DMS114 treated with DMSO at 0.1 percent for 48 hours (cell line): ENCODE results near the gene TPSG1.

Experiments used
- DNase-seq: peaks from one replicate; lab custom pipeline; 2025; ENCODE audit not compliant: unreplicated experiment; lab: John Stamatoyannopoulos, UW

Gene TPSG1

GRCh38 chr16:1181404-1182315 lies 43.4 kb downstream of the TPSG1 start:
- DNase-seq, result no peak

DNA sequence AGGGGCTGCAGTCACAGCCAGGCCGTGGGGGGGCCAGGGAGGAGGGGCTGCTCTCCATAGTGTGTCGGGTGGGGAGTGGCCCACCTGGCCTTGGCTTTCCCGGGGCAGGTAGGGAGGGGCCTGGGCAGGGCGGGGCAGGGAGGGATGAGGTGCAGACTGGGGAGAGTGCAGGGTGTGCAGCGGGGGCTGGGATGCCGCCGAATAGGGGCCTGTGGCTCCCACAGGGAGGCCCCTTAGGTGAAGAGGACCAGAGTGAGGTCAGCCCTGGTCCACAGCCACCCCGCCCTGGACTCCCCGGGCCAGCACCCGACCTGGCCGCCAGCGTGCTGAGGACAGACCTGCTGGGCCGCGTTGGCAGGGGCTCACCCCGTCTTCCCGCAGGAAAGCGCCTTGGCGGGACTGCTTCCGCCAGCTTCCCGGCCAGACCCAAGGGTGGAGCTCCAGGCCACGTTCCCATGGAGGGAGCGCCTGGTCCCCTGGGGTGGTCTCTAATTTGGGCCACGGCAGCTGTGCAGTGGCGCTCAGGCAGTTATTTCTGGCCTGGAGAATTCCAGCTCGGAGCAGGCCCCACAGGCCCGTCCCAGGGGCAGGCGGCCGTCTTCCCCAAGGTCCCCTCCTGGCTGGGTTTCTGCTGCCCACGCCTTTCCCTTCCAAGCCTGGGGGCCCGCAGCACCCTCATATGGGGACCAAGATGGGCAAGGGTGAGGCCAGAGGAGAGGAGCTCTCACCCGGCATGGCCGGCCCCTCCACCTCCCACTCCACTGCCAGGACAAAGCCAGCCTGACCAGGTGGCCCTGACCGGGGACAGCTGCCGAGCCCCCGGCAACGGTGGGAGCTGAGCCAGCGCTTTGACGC lies 44.3 kb downstream of the TPSG1 start:
- no peak for DNase-seq

DNA sequence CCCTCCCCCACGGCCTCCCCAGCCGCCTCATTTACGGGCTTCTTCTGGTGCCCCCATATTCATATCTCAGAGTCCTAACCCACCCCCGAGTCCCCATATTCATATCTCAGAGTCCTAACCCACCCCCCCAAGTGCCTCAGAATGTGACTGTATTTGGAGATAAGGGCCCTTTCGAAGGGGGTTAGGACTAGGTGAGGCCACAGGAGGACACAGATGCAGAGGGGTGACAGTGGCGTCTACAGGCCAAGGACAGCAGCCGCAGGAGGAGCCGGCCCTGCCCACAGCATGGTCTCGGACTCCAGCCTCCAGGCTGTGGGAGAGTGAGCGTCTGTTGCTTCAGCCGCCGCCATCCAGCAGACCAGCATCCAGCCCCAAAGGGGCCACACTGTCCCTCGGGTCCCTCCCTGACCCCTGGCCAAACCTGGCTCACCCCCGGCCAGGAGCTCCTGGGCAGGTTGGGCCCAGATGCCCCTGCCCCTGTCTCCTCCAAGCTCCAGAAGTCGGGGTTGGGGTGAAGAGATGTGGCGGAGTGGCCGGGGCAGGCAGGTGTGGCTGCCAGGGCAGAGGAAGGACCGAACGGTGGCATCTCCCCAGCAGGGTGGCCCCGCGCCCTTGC lies 46.7 kb downstream of the TPSG1 start:
- DNase-seq, result no peak

- DNase-seq, result no peak
These were observed 47.3 kb downstream of the TPSG1 start for GRCh38 chr16:1177750-1178149.

DNA sequence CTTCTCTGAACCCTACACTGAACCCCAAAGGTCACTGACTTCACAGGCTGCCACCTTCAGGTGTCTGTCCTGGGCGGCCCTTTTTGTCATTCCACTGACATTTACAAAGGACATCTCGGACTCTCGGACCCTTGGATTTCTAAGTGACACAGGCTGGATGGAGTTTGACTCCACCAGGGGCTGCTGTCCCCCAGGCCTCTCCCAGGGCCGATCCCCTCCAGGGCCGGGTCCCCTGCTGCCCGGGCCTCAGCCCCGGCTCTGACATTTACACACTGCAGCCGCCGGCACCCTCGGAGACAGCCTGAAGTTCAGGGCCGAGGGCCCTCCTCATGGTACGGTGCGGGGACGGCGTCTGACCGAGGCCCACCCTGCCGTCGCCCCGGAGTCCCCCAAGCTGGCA lies 48.0 kb downstream of the TPSG1 start:
- DNase-seq, result no peak

- no peak for DNase-seq
These were observed 48.7 kb downstream of the TPSG1 start for GRCh38 chr16:1176280-1176897.

DNA sequence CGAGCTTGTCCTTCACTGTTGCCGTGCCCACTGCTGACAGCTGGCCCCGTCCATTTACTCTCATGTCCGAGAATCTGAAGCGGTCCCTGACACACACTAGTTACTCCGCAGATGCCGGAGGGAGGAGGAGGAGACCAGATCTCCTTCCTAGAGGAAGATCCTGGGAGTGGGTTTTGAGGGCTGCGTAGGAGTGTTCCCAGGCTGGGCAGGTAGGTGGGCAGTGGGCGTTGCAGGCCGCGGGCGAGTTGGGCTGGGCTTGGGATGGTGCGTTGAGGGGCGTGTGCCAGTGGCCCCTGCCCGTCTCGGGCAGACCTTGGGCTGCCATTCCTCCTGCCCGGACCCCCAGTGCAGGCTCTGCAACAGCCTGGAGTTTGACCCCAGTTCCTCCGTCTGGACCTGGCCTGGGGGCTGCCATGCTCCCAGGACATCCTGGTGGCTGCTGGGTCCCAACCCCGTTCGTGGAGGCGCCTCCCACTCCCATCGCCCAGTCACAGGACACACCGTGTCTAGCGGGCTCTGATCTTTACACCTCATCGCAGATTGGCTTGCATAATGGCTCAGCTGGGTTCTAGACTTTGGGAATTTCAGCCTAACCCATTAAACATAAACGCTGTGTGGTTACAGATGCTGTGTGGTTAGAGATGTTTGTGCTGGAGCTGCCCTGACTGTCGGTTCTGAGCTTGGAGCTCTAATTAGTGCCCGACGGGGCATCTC lies 49.3 kb downstream of the TPSG1 start:
- no peak for DNase-seq

GRCh38 chr16:1174477-1175357 lies 50.4 kb downstream of the TPSG1 start:
- DNase-seq, result no peak

DNA sequence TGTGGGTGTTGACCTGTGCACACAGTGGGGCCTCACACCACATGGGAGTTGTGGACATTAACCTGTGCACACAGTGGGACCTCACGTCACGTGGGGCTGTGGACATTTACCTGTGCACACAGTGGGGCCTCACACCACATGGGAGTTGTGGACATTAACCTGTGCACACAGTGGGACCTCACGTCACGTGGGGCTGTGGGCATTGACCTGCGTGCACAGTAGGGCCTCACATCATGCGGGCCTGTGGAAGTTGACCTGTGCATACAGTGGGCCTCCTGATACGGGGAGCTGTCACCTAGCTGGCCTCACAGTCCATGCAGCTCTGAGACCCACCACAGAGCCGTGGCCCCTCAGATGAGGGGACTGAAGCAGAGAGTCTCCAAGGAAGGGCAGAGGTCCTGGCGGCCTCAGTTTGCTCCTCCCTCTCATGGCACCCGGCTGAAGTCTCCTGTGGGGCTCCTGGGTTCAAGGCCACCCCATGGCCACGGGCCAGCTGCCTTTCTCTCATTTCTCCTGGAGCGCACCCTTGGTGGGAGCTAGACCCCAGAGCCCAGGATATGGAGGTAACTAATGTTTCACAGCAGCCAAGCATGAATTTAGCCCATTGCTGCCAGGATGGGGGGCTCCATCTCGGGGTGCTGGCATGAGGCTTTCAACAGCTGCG lies 51.1 kb downstream of the TPSG1 start:
- no peak for DNase-seq

DNA sequence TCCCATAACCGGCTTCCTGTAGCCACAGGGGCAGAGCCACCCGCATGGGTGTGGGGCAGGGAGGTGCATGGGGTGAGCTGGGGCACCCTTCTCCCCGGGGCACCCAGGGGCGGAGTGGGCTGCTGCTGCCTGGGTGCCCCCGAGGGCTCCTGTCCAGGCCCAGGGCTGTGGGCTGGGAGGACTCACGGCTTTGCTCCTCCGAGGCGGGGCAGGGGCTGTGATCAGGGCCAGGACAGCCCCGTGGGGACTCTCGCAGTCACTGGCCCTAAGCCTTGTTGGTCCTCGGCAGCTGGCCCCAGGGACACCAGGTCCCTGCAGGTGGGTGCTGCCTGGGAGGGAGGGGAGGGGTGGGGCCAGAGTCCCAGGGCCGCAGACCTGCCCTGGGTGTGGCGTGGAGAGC lies 52.4 kb downstream of the TPSG1 start:
- no peak for DNase-seq

- DNase-seq, result no peak
These were observed 53.1 kb downstream of the TPSG1 start for GRCh38 chr16:1171854-1172428.
